K562 (cell line): ENCODE measurements around the gene PITPNC1. TPM values are rescaled to one million over a fixed set of nuclear protein-coding genes. Genes with fewer than 3 reads are reported as not detected.

ENCODE experiments used
- ATAC-seq: fragments of 200-7000 bp; cut with Tn5 transposase; 3 replicates; pipeline ENCODE4 v1.9.1; 2020; ENCODE audit warnings: moderate library complexity
- BruUV-seq: library from RNA; stranded (reverse); fragments of 400-500 nt; replicated peaks from 2 replicates; lab custom pipeline; 2021; lab: Mats Ljungman, UMichigan
- CTCF ChIA-PET: fragments of 300-600 bp; formaldehyde crosslinking; extraction: SDS; loops from one replicate; lab custom pipeline; 2021; ENCODE audit warnings: low intra/inter-chr PET ratio; lab: Yijun Ruan, JAX
- POLR2A ChIA-PET: fragments of 300-600, 350-650 bp; sonication (Branson Sonifier 250); formaldehyde crosslinking; extraction: SDS; loops from one replicate; lab custom pipeline; 2021; ENCODE audit warnings: antibody characterized with exemption, inconsistent platforms; lab: Yijun Ruan, JAX
- DNase-seq, 4 experiments: peaks; one replicate each; pipeline versions ENCODE4 v3.0.0 to v3.0.0-alpha.2; 2011 to 2018; ENCODE audit warnings: low spot score in 3 of 4, mixed read lengths in 3 of 4; ENCODE audit errors: extremely low read depth in 1 of 4
- FAIRE-seq: peaks from 2 replicates; lab custom pipeline; 2011; peaks lifted over from hg19 to GRCh38; lab: Jason Lieb, UNC
- H2AFZ ChIP-seq: 2 replicates; pipeline ENCODE4 v1.6.0; 2011; ENCODE audit warnings: low read depth, low read length, control low read depth, inconsistent platforms
- H3K27ac ChIP-seq: fragments of 200-600 bp; 3 replicates; pipeline ENCODE4 v1.8.0; 2011; ENCODE audit warnings: low read depth, mild to moderate bottlenecking, control low read depth, inconsistent platforms, low read length, moderate library complexity, mixed read lengths; ENCODE audit errors: extremely low read depth
- H3K27me3 ChIP-seq, 2 experiments: fragments of 300-600 bp in 1 of 2; 2 replicates in 1 of 2; 3 replicates in 1 of 2; pipeline versions ENCODE4 v1.6.0 to v1.8.0; 2011; ENCODE audit warnings: inconsistent platforms in 2 of 2, low read length in 2 of 2, mild to moderate bottlenecking in 1 of 2, mixed read lengths in 1 of 2, moderate library complexity in 1 of 2; ENCODE audit not compliant: control insufficient read depth in 2 of 2, insufficient read depth in 2 of 2
- H3K36me3 ChIP-seq: fragments of 300-600 bp; 3 replicates; pipeline ENCODE4 v1.8.0; 2011; ENCODE audit warnings: mild to moderate bottlenecking, low read length, inconsistent platforms; ENCODE audit not compliant: control insufficient read depth, insufficient read depth
- H3K4me1 ChIP-seq, 2 experiments: fragments of 200-600 bp in 1 of 2; replicated peaks in 1 of 2; 2 replicates in 1 of 2; 3 replicates in 1 of 2; pipeline versions ENCODE4 v1.5.1 to v1.8.0; 2011; ENCODE audit warnings: inconsistent platforms in 2 of 2, low read length in 2 of 2, mild to moderate bottlenecking in 1 of 2, mixed read lengths in 1 of 2, moderate library complexity in 1 of 2; ENCODE audit not compliant: control insufficient read depth in 2 of 2, insufficient read depth in 2 of 2
- H3K4me2 ChIP-seq: 2 replicates; pipeline ENCODE4 v1.6.1; 2011; ENCODE audit warnings: low read length, control low read depth, inconsistent platforms, mixed read lengths; ENCODE audit not compliant: insufficient read depth
- H3K4me3 ChIP-seq: fragments of 200-600 bp; sonication (generic), shearing (Covaris generic); 2 replicates; pipeline ENCODE4 v1.5.1; 2016; ENCODE audit warnings: control low read depth, inconsistent platforms
- H3K79me2 ChIP-seq: fragments of 200-600 bp; 3 replicates; pipeline ENCODE4 v1.8.0; 2011; ENCODE audit warnings: low read length, inconsistent platforms; ENCODE audit not compliant: control insufficient read depth, insufficient read depth
- H3K9ac ChIP-seq, 2 experiments: 2 replicates each; pipeline versions ENCODE4 v1.6.0 to v1.6.1; 2011; ENCODE audit warnings: low read depth in 2 of 2, low read length in 2 of 2, control low read depth in 1 of 2, inconsistent platforms in 1 of 2, mild to moderate bottlenecking in 1 of 2, mixed read lengths in 1 of 2; ENCODE audit not compliant: insufficient read depth in 1 of 2
- H3K9me1 ChIP-seq: one replicate; pipeline ENCODE4 v1.6.0; 2011; ENCODE audit warnings: inconsistent platforms, mild to moderate bottlenecking, low read length, moderate library complexity; ENCODE audit not compliant: control insufficient read depth, insufficient read depth
- H3K9me3 ChIP-seq: replicated peaks from 2 replicates; pipeline ENCODE4 v1.5.1; 2011; ENCODE audit warnings: low read depth, low read length, inconsistent platforms; ENCODE audit not compliant: control insufficient read depth, insufficient read depth
- H4K20me1 ChIP-seq: replicated peaks from 2 replicates; pipeline ENCODE4 v1.6.1; 2011; ENCODE audit warnings: low read length, inconsistent platforms, mixed read lengths; ENCODE audit not compliant: control insufficient read depth, insufficient read depth
- ARHGAP35 ChIP-seq: fragments of 450-650 bp; IDR thresholded peaks from 2 replicates; pipeline ENCODE4 v1.6.1; 2018; ENCODE audit not compliant: partially characterized antibody
- EGR1 ChIP-seq: fragments of 450-650 bp; conservative IDR thresholded peaks from 2 replicates; pipeline ENCODE4 v1.6.1; 2017; ENCODE audit warnings: mild to moderate bottlenecking
- ILK ChIP-seq: fragments of 450-650 bp; IDR thresholded peaks from 2 replicates; pipeline ENCODE4 v1.6.1; 2016; ENCODE audit warnings: missing genetic modification characterization, low read depth, mild to moderate bottlenecking, missing compliant biosample characterization, moderate library complexity, borderline replicate concordance
- IRF2 ChIP-seq: sonication (generic); formaldehyde crosslinking; IDR thresholded peaks from 2 replicates; pipeline ENCODE4 v1.8.1; 2022; ENCODE audit warnings: mild to moderate bottlenecking, missing genetic modification reagents
- KDM1A ChIP-seq, 2 experiments: fragments of 450-650 bp; IDR thresholded peaks; 2 replicates each; pipeline ENCODE4 v1.6.1; 2016; ENCODE audit warnings: mild to moderate bottlenecking in 2 of 2
- NONO ChIP-seq, 2 experiments: fragments of 200-400 bp in 1 of 2; fragments of 450-650 bp in 1 of 2; formaldehyde crosslinking in 1 of 2; IDR thresholded peaks; 2 replicates each; pipeline ENCODE4 v1.6.1; 2017; ENCODE audit warnings: low read depth in 2 of 2, mild to moderate bottlenecking in 2 of 2, moderate library complexity in 2 of 2, low read length in 1 of 2
- SIN3B ChIP-seq: fragments of 450-650 bp; IDR thresholded peaks from 2 replicates; pipeline ENCODE4 v1.6.1; 2017; ENCODE audit warnings: low read depth, mild to moderate bottlenecking, moderate library complexity
- SMAD3 ChIP-seq: fragments of 450-650 bp; formaldehyde crosslinking; conservative IDR thresholded peaks from 2 replicates; pipeline ENCODE4 v1.4.0; 2020; ENCODE audit warnings: mild to moderate bottlenecking
- ZNF121 ChIP-seq: sonication (generic); formaldehyde crosslinking; conservative IDR thresholded peaks from 2 replicates; pipeline ENCODE4 v1.8.0; 2022; ENCODE audit warnings: missing genetic modification reagents
- ZNF507 ChIP-seq: conservative IDR thresholded peaks from 2 replicates; pipeline ENCODE4 v1.6.1; 2017; ENCODE audit warnings: missing genetic modification characterization, missing compliant biosample characterization
- ZNF75A ChIP-seq: fragments of 450-650 bp; formaldehyde crosslinking; IDR thresholded peaks from 2 replicates; pipeline ENCODE4 v1.4.0; 2020; ENCODE audit warnings: mild to moderate bottlenecking
- WGBS: fragments of 100-300 bp; shearing (Covaris generic); methylation state at CpG from one replicate; pipeline ENCODE4 v1.1.6; 2016; ENCODE audit warnings: low coverage, mixed read lengths; ENCODE audit not compliant: insufficient coverage; ENCODE audit errors: missing lambda C conversion rate; 5-methylcytosine and 5-hydroxymethylcytosine counted together
- in situ Hi-C: fragments of 300-500 bp; cut with MboI; formaldehyde crosslinking; loops from 4 replicates; pipeline ENCODE4 v1.15.0; 2018; ENCODE audit warnings: inconsistent platforms, mixed read lengths
- intact Hi-C: fragments of 100-400 bp; cut with micrococcal nuclease; formaldehyde crosslinking; loops from 2 replicates; pipeline ENCODE4 v1.14.2; 2022
- polyA plus RNA-seq, 8 experiments: library from polyadenylated mRNA; depleted of rRNA in 4 of 8; stranded (reverse) in 5 of 8; unstranded in 3 of 8; fragments of >200 nt; fragmentation: Nextera tagmentation in 2 of 8; fragmentation: Illumina TruSeq in 1 of 8; extraction: Ambion mirVana in 2 of 8; extraction: Trizol in 1 of 8; gene quantifications; 2 replicates each; pipeline versions ENCODE4 v1.2.1 to v1.2.3, GENCODE V29; 2011 to 2014; ENCODE audit warnings: inconsistent platforms in 1 of 8, missing spikeins in 1 of 8
- total RNA-seq, 7 experiments: library from RNA; depleted of rRNA in 6 of 7; stranded (reverse); fragments of >200 nt in 6 of 7; fragmentation: Illumina TruSeq in 2 of 7; extraction: Trizol in 2 of 7; gene quantifications; 2 replicates each; pipeline versions ENCODE4 v1.2.1 to v1.2.3, GENCODE V29; 2011 to 2021; ENCODE audit warnings: low replicate concordance in 1 of 7

PITPNC1 gene
- total and polyA plus RNA-seq, 9 of the 15 experiments (the other 6 are each of a cell fraction or from before 2014, with no cell fraction given): 0.11 to 1.1 (median 0.65) TPM

- POLR2A ChIA-PET: no interaction called here
- no TSS peak for BruUV-seq
- Histone ChIP-seq H2AFZ (no peak overlapping the region), H3K4me3 (no peak overlapping the region), H3K79me2 (no peaks in the 10 kb centered on the region), H3K4me1 (no peaks in the 10 kb centered on the region), H3K4me2 (no peak overlapping the region), H3K9me1 (no peaks in the 10 kb centered on the region), H3K9me3 (no peaks in the 10 kb centered on the region), H3K27me3 (peaks cover 26 to 41% of the 10 kb centered on the region in 2 experiments), H4K20me1 (no peaks in the 10 kb centered on the region), H3K27ac (no peak overlapping the region), H3K9ac (no peak overlapping the region), H3K36me3 (no peaks in the 10 kb centered on the region)
- TF ChIP-seq KDM1A (IDR thresholded peaks at IDR 0.05) (no peak), ZNF121 (peak; percentile 47)
- WGBS: under 1% methylated on average over 11 of the region's 11 CpGs
- FAIRE-seq (no peak), DNase-seq (peak in 1 of 4 experiments; percentile 11), ATAC-seq (no peak)
- intact Hi-C loops (no loop called here), in situ Hi-C loops (no loop called here)
- CTCF ChIA-PET: no interaction called here
Observed at GRCh38 chr17:67546578-67547527, 169.8 kb downstream of the PITPNC1 start.

GRCh38 chr17:67548693-67549092 lies 171.6 kb downstream of the PITPNC1 start:
- no peaks in the 10 kb centered on the region for H3K9me3 ChIP-seq
- FAIRE-seq (no peak), DNase-seq (no peak), ATAC-seq (no peak)
- H3K4me3 ChIP-seq: no peak overlapping the region
- H3K79me2 ChIP-seq: no peaks in the 10 kb centered on the region
- no peaks in the 10 kb centered on the region for H4K20me1 ChIP-seq
- H3K4me2 ChIP-seq: no peak overlapping the region
- H3K36me3 ChIP-seq: no peaks in the 10 kb centered on the region
- ChIA-PET CTCF (no interaction called here), POLR2A (no interaction called here)
- TF ChIP-seq ZNF507 (no peak), ZNF75A (CRISPR knock-in tag) (no peak), EGR1 (no peak), SIN3B (no peak), ARHGAP35 (no peak), ILK (tag) (no peak), SMAD3 (CRISPR knock-in tag) (no peak), NONO (IDR thresholded peaks at IDR 0.05; ENCODE audit: low read depth in 2 of 2, low read length in 1 of 2) (no peak), IRF2 (CRISPR knock-in tag) (no peak)
- in situ Hi-C loops: no loop called here
- no peaks in the 10 kb centered on the region for H3K9me1 ChIP-seq
- no peak overlapping the region for H3K27ac ChIP-seq
- peaks cover 24 to 36% of the 10 kb centered on the region in 2 experiments for H3K27me3 ChIP-seq
- intact Hi-C loops: no loop called here
- 0% methylated on average over 3 of the region's 3 CpGs for WGBS
- H3K9ac ChIP-seq: no peak overlapping the region
- no peaks in the 10 kb centered on the region for H3K4me1 ChIP-seq
- no TSS peak for BruUV-seq
- no peak overlapping the region for H2AFZ ChIP-seq
